NCI-H187 treated with DMSO at 0.1 percent for 48 hours (cell line): ENCODE measurements around the gene ANKRD45.
"Not testable (repeated sequence)": the region's sequence is repeated elsewhere in the genome, so short reads cannot be mapped to it uniquely, and the experiment has no call there.

Source experiments
- DNase-seq: peaks from one replicate; lab custom pipeline; 2025; lab: John Stamatoyannopoulos, UW

ANKRD45 gene

DNA sequence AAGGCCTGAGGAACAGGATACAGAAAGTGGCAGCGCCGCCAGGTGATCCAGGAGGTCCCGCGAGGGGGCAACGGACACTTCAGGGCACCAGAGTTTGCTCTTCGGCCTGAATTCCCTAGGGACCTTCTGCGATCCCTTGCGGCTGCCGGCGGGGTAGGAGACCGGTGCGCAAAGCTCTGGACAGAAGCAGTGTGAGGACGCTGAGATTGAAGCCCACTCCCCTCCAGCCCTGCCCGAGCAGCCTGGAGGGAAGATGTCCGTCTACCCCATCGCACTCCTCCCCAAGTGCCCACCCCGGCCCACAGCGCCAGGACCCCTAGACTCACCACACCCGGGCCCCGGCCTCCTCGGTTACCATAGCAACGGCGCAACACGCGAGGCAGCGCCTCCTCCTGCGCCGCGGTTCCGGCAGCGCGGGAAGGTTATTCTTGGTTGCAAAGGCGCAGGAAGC, at the start of gene ANKRD45:
ANKRD45 (minus strand) TSS at position 361 of the 451 bp plus-strand sequence. CDS start 10,433 bp downstream, outside the sequence.
- DNase-seq: no peak

GRCh38 chr1:173717238-173717637, 47.6 kb upstream of the ANKRD45 start:
- DNase-seq: no peak

GRCh38 chr1:173715538-173715844, 45.8 kb upstream of the ANKRD45 start:
- no peak for DNase-seq

DNA sequence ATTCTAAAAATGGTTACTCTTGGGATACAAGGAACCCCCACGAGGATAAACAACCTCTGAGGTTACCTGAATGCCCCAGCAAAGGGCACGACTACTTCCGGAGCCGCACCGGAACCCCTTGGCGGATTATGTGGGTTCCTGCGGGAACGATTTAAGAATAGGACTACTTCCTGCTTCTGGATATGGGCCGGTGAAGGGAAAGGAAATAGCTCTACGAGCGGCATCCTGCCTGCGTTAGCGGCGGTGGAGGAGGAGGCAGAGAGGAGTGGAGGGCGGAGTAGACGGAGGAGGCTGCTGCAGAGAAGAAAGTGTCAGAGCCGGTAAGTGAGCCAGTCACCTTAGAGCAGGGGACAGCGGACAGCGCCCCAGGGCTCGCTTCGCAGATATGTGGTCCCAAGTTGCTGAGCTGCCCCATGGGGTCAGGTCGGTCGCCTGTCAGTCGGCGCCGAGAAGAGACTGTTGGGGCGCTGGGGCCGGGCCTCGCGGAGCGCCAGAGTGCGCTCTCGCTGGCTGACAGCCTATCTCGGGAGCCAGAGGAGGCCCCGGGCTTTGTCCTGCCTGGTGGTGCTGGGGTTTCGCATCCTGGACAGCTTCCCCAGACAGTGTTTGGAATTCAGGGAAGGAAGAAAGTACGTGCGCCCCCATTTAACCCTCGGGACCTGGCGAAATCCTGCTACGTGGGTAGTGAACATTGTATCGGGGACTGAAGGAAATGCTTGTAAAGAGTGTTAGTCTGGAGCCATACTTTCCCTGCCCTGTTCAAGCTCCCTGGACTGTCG, 45.3 kb upstream of the ANKRD45 start, which contains the start of gene KLHL20:
KLHL20 (plus strand) TSS at position 223 of the 779 bp plus-strand sequence. CDS start 1,063 bp downstream, outside the sequence.
- DNase-seq: peak; percentile 81

- DNase-seq: no peak
These were observed 44.7 kb upstream of the ANKRD45 start for GRCh38 chr1:173714441-173714758.

DNA sequence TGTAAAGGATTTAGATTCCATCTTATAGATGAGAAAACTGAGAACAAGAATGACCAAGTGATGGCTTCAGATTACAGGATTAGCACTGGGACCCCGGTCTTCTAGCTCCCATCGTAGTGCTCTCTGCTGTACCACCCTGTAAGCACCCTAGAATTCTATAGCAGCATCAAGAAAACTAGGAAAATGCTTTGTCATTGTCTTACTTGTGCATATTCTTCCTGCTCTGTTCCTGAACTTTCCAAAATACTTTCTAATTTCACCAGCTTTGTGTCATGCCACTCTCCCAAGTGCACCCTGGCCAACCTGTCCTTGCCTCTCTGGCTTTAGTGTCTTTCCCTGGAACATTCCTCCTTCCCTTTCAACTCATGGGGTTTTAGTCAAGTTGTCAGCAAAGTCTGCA, 39.1 kb upstream of the ANKRD45 start:
- no peak for DNase-seq

DNA sequence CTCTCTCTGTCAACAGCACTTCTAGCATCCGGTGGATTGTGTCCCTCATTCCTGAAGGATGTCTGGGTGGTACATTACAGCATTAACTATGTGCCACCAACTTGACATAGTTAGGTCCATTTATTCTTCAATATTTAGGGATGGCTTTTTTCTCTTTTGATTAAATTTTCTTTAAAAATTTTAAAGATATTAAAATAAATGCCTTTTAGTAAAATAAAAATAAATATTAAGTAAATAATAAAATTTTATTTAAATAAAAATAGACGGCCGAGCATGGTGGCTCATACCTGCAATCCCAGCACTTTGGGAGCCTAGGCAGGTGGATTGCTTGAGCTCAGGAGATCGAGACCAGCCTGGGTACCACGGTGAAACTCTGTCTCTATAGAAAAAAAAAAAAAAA, 35.5 kb upstream of the ANKRD45 start:
- no peak for DNase-seq

DNA sequence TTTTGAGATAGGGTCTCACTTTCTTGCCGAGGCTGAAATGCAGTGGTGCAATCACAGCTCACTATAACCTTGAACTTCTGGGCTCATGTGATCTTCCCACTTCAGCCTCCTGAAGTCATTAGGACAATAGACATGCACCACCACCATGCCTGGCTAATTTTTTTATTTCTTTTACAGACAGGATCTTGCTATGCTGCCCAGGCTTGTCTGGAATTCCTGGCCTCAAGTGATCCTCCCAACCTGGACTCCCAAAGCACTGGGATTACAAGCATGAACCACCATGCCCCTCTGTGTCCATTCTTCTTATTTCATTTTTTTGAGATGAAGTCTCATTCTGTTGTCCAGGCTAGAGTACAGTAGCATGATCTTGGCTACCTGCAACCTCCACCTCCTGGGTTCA, 33.1 kb upstream of the ANKRD45 start:
- DNase-seq: no peak

GRCh38 chr1:173701299-173701698, 31.6 kb upstream of the ANKRD45 start:
- DNase-seq: not testable (repeated sequence)

GRCh38 chr1:173693238-173693637, 23.6 kb upstream of the ANKRD45 start:
- no peak for DNase-seq

- DNase-seq: no peak
These were observed 18.6 kb upstream of the ANKRD45 start for GRCh38 chr1:173688300-173688699.

DNA sequence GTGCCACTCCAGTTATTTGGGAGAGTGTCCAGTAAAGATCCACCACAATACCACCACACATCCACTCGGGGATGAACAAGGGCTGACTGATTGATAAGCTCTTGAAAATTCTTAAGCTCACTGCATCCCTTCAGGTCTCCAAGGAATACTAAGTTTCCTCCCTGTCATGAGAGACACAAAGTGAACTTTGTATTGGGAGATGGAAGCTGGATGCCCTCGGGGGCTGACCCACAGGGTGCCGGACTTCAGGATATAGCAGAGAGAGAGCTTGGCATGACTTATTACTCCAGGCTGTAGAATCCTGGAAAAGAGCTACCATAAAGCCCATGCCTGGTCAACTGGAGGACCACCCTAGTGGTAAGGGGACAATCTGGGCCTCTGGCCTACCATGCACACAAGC, 15.5 kb upstream of the ANKRD45 start:
- DNase-seq: not testable (repeated sequence)

- DNase-seq: not testable (repeated sequence)
These were observed 14.2 kb upstream of the ANKRD45 start for GRCh38 chr1:173683838-173684237.

GRCh38 chr1:173682184-173682583, 12.5 kb upstream of the ANKRD45 start:
- DNase-seq: no peak

- DNase-seq: not testable (repeated sequence)
These were observed 10.5 kb upstream of the ANKRD45 start for GRCh38 chr1:173680152-173680551.

DNA sequence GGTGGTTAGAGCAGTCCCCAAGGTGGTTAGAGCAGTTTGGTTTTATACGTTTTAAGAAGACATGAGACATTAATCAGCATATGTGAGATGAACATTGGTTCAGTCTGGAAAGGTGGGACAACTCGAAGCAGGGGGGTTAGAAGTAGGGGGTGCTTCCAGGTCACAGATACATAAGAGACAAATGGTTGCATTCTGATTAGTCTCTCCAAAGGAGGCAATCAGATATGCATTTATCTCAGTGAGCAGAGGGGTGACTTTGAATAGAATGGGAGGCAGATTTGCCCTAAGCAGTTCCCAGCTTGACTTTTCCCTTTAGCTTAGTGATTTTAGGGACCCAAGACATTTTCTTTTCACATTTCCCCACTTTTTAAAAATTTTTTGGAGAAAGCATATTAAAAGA, 4.8 kb upstream of the ANKRD45 start:
- not testable (repeated sequence) for DNase-seq

- DNase-seq: no peak
These were observed 3.0 kb downstream of the ANKRD45 start for GRCh38 chr1:173666646-173667045.

- no peak for DNase-seq
These were observed 6.5 kb downstream of the ANKRD45 start for GRCh38 chr1:173663159-173663558.

DNA sequence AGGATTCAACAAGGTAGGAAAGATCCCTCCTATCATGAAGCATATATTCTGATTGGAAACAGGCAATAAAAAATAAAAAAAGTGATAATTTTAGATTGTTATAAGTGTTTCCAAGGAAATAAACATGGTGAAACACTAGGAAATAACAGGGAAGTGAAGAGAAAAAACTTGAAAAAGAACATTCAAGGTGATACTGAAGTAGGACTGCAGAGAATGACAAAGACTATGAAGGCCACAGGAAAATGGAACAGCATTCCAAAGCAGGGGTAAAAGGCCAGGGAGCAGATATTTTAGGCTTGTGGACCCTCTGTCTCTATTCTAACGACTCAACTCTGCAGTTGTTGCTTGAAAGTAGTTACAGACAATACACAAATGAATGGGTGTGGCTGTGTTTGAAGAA, 7.9 kb downstream of the ANKRD45 start:
- no peak for DNase-seq

DNA sequence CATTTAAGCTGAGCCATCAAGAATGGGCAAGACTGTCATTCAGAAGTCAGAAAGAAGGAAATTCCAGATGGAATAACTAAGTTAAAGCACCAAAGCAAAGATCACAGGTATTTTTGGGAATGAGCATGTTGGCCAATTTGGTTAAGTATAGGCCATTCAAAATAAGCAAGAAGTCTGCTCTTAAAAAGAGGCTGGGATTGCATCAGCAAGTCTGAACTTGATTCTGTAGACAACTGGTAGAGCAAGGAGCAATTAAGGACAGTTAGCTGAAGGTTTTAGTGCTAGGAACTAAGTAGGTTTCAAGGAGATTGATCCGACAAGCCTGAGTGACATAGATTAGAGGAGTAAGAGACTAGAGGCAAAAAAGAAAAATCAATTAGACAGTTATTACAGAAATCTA, 8.4 kb downstream of the ANKRD45 start:
- no peak for DNase-seq

DNA sequence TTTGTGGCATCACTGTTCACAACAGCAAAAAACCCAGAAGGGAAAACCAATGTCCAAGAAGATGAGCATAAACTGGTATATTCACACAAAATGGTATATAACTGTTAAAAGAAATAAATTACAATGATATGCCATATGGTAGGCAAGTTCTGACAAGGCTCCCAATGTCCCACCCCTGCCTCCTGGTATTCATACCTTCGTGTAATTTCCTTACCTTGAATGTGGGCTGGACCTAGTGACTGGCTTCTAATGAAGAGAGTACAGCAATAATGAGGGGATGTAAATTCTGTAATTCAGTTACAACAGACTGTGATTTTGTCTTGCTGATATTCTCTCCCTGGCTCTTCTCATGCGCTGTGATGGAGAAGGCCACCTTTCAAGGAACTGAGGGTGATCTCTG, 9.3 kb downstream of the ANKRD45 start:
- DNase-seq: no peak

DNA sequence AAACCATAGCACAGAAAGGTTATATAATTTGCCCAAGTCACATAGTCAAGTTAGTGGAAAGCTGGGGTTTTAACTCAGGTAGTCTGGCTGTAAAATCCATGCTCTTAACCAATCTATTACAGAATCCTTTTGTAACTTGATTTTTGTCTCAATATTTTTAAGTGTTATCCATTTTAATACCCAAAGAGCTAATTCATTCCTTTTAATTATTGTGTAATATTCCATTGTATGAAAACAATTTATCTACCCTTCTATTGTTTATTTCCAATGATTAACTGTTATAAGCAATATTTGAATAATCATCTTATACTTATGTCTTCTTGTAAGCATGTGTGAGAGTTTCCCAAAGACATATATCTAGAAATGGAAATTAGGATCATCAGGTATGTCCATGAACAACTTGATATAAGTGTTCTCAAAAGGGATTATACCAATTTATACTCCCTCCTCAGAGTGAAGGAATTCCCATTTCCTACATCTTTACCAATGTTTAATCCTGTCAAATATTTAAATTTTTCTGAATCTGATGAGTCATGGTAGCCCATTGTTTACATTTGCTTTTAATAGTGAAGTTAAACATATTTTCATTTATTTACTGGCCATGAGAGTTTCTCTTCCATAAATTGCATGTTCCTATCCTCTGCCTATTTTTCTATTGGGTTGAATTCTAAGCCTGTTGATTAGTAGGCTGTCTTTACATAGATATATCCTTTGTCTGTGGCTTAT, 20.6 kb downstream of the ANKRD45 start:
- DNase-seq: no peak

DNA sequence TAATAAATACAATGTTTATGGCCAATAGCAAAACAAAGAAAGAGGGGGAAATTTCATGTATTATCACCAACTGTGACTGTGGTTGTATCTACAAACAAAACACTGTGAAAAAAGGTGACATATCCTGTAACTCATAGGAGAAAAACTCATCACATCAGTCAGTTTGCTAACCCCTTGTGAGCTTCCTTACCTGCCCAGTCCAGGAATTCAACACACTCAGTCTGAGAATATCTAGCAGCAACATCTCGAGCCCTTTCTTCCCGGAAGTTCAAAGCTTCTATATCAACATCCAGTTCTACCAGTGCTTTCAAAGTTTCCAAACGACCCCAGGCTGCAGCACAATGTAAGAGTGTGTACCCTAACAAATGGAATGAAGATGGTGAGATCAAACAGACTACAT, 23.0 kb downstream of the ANKRD45 start:
- no peak for DNase-seq
